Measurements from ENCODE around the gene CELF3.

DNA sequence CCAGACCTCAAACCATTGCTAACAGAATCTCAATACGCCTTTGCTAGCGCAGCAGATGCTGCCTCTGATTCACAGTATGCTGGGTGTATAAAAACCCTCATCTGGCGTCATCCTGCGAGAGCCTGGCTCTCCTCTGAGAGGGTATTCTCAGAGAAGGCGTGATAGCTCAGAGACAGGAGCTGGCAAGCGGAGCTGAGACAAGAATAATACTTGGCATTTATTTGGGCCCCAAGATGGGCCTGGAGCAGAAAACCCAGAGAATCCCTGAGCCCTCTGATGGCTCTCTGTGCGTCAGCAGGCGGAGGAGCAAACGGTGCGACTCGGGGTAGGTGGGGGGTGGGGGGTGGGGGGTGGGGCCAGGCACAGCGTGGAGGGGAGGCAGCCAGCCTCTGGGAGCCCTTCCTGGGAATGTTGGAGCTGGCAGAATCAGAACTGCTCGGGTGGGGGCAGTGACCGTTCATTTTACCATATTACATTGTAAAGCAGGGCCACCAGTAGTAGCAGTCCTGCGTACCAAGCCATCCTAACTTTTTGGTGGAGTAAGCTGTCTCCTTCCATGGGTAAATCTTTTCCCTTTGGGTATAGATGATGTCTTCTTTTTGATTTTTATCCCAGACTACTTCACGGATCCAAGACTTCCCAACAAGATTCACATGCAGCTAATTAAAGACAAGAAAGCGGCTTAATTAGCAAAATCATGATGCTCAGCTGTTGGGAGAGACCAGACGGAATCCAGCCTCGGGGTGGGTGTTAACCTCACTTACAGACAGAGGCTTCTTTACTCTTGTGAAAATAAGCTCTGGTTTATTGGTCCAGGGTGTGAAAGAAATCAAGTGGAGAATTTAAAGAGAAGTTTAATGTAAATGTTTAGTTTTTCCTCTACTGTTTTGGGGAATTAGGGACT lies 11.8 kb upstream of the CELF3 start:
- TF ChIP-seq, protein P1, sequence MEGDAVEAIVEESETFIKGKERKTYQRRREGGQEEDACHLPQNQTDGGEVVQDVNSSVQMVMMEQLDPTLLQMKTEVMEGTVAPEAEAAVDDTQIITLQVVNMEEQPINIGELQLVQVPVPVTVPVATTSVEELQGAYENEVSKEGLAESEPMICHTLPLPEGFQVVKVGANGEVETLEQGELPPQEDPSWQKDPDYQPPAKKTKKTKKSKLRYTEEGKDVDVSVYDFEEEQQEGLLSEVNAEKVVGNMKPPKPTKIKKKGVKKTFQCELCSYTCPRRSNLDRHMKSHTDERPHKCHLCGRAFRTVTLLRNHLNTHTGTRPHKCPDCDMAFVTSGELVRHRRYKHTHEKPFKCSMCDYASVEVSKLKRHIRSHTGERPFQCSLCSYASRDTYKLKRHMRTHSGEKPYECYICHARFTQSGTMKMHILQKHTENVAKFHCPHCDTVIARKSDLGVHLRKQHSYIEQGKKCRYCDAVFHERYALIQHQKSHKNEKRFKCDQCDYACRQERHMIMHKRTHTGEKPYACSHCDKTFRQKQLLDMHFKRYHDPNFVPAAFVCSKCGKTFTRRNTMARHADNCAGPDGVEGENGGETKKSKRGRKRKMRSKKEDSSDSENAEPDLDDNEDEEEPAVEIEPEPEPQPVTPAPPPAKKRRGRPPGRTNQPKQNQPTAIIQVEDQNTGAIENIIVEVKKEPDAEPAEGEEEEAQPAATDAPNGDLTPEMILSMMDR (optimal IDR thresholded peaks at IDR 0.05 in 1 of 3, IDR thresholded peaks at IDR 0.05 in 1 of 3, conservative IDR thresholded peaks at IDR 0.05 in 1 of 3; ENCODE audit: extremely low read depth in 1 of 3, insufficient read depth in 2 of 3, low read length in 3 of 3): no peak
- no peak for TF ChIP-seq EZH2 (IDR thresholded peaks at IDR 0.05; ENCODE audit: low read length)
